Measurements from ENCODE around the gene NIM1K.

GRCh38 chr5:43221502-43221901 is 29.5 kb downstream of the NIM1K start:
- TF ChIP-seq GABPA (IDR thresholded peaks at IDR 0.05; ENCODE audit: low read depth), result no peak
- TF ChIP-seq, protein P1, sequence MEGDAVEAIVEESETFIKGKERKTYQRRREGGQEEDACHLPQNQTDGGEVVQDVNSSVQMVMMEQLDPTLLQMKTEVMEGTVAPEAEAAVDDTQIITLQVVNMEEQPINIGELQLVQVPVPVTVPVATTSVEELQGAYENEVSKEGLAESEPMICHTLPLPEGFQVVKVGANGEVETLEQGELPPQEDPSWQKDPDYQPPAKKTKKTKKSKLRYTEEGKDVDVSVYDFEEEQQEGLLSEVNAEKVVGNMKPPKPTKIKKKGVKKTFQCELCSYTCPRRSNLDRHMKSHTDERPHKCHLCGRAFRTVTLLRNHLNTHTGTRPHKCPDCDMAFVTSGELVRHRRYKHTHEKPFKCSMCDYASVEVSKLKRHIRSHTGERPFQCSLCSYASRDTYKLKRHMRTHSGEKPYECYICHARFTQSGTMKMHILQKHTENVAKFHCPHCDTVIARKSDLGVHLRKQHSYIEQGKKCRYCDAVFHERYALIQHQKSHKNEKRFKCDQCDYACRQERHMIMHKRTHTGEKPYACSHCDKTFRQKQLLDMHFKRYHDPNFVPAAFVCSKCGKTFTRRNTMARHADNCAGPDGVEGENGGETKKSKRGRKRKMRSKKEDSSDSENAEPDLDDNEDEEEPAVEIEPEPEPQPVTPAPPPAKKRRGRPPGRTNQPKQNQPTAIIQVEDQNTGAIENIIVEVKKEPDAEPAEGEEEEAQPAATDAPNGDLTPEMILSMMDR (IDR thresholded peaks at IDR 0.05; ENCODE audit: insufficient read depth, low read length), result no peak

Measured in HL-60 (cell line).